ENCODE results near the gene DYRK4.
"Not testable (repeated sequence)": the region's sequence is repeated elsewhere in the genome, so short reads cannot be mapped to it uniquely, and the experiment has no call there.

DYRK4 gene, protein sequence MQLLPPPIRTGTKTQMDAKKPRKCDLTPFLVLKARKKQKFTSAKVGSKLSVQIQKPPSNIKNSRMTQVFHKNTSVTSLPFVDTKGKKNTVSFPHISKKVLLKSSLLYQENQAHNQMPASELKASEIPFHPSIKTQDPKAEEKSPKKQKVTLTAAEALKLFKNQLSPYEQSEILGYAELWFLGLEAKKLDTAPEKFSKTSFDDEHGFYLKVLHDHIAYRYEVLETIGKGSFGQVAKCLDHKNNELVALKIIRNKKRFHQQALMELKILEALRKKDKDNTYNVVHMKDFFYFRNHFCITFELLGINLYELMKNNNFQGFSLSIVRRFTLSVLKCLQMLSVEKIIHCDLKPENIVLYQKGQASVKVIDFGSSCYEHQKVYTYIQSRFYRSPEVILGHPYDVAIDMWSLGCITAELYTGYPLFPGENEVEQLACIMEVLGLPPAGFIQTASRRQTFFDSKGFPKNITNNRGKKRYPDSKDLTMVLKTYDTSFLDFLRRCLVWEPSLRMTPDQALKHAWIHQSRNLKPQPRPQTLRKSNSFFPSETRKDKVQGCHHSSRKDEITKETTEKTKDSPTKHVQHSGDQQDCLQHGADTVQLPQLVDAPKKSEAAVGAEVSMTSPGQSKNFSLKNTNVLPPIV

GRCh38 chr12:4562034-4562657 lies at the start of gene DYRK4:
Gene DYRK4, plus strand, starts transcription at chr12:4562208. Its CDS starts 38 bp downstream, at chr12:4562246.
- DNase-seq, result no peak

DNA sequence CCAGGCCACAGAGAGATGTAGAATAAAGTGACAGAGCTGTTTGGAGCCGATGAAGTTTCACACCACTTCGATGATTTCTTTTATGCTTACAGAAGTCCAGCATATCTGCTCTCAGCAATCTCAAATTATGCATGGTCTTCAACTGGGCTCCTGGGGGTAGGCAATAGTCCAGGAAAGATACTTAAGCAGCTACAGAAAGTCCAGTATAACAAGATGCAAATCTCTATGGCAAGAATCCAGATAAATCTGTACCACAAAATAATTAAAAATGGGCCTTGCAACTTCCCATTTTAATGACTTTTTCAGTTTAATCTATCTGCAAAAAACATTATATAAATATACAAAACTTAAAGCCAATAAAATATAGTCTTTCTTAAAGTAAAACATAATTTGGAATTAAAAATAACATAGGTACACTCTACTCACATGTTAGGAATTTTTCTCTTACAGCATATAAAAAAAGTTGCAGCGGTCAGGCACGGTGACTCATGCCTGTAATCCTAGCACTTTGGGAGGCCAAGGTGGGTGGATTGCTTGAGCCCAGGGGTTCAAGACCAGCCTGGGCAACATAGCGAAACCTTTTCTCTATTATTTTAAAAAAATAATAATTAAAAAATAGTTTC lies 43.8 kb upstream of the DYRK4 start:
- no peak for DNase-seq

GRCh38 chr12:4523443-4523842 lies 38.6 kb upstream of the DYRK4 start:
- DNase-seq, result not testable (repeated sequence)

- no peak for DNase-seq
Measured at GRCh38 chr12:4526923-4527546, 35.0 kb upstream of the DYRK4 start.

DNA sequence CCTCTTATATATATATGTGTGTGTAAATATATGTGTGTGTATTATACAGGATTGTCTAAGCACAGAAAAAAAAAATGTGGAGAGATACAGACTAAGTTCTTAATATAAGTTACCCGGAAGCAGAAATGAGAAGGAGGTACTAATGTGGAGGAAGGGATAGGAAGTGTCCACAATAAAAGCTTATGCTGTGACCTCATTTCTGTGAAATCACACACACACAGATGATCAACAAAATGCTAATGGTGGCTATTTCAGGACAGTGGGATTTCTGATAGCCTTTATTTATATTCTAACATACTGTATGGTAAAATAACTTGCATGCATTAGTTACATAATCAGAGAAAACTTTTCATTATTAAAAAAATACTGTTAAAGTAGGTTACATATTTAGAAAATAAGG lies 31.8 kb upstream of the DYRK4 start:
- DNase-seq, result no peak

DNA sequence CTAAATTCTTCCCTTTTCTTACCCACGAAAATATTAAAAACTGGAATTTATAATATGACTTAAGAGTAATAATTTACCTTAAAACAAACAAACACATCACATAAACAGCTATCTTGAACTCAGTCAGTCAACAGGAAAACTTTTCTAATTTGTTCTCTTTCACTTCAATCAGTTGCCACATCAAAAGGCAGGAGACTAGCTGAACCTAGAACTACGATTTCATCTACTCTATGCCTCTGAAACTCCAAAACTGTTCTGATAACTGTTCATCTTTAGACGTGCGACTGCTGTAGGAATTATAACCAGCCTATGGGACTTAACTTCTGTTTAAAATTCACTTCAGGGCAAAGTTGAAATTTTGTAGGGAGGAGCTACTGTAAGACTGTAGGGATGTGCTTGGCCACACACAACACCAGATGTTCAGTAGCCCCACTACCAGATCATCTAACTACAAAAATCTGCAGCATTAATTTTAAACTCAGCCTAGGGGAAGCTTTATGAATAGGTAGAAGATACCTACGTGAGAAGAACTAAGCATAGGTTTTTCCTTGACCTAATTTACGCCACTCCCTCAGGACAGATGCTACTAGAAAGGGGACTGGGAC lies 30.9 kb upstream of the DYRK4 start:
- no peak for DNase-seq

DNA sequence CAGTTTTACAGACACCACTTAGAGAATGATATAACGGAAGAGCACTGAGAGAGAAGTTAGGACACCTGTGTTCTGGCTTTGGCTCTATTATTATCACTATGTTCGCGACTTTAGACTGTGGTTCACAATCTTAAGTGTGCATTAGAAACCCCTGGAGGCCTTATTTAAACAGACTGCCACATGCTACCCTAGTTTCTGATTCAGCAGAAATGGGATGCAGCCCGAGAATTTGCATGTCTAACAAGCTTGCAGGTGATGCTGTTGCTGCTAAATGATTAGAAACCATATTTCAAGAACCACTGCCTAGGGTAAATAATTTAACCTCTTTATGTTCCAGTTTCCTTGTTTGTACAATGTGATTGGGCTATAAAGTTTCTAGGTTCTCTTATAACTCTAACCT lies 26.9 kb upstream of the DYRK4 start:
- DNase-seq, result no peak

DNA sequence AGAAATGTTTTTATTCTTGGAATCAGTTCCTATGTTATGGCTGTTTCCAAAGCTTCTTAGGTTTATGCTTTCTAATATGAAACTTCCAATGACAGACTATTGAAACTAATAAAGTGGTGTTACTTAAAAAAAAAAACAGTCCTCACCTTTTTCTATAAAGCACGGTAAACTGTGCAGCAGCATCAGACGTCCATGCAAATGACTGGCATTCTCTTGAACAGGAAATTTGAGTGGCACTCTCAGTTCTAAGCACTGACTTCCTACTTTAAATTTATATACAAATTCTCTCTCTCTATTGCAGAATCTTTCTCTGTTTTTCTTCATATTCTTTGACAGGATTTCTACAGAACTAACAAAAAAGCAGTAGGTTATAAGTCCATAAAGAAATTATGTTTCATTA lies 26.1 kb upstream of the DYRK4 start:
- no peak for DNase-seq

DNA sequence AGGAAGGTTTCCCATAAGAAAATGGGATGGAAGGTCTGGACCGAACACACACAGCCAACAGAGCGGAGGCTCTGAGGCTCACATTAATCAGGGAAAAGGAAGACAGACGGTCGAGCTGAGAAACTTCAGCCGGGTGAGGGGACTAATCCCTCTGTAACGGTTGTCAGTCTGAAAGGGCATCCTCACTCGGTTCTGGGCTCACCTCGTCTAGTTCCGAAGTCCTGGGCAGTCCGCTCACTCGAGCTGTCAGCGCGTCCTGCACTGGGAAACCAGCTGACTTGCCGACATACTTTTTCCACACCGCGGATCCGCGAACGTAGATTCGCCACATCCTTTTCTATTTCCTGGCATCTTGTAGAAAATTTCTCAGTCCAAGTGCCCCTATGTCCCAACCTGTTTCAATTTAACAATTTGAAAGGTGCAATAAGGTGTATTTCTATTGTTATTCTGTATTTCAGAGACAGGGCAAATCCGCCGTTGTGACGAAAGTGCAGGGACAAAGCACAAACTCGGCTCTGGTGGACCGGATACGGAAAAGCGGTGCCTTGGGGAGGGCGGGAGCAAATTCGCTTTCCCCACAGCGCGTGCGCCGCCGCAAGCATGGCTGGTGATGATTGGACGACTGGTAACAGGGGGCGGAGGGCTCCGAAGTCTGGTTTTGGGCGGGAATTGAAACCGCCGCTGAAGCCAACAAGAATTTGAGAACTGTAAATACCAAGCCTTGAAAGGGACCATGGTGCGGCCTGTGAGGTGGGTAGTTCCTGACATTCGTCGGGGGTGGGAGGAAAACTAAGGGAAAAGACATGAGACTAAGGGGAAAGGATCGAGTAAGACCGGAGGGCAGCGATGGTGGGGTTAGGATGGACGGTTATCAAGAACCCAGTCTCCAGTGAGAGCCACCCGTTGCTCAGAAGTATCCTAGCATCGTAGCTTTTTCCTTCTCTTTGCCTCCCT lies 23.5 kb upstream of the DYRK4 start, which contains the start of gene RAD51AP1:
Gene RAD51AP1 (plus strand): TSS at position 684 of the 954 bp plus-strand sequence. CDS start 50 bp downstream, at position 734.
- DNase-seq, result peak; percentile 89

DNA sequence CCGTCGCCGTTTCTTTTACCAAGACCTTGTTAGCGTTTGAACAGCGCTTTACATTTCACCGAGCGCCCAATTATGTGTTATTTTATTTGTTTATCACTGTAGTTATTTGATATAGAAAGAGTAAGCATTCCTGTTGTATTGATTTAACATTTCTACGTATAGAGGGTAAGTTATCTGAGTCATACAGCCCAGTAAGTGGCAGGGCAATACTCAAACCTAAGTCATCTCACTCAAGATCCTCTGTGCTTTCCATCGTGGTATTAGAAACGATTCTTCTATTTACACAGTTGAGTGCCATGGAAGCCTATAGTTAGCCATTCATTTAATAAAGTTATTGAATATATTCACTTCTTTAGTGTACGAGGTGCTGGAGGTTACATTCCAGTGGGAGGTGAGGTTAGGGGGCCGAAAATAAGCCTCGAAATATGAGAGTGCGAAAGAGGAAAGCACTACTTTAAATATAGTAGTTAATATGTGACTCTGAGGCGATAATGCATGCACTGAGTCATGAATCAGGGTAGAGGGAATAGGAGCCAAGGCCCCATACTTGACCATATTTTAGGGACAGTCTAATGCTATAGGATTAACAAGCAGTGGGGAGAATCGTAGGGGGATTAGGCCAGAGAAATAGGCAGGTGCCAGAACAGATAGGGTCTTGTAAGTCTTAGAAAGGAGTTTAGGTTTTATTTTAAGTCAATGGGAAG lies 22.7 kb upstream of the DYRK4 start:
- DNase-seq, result no peak

DNA sequence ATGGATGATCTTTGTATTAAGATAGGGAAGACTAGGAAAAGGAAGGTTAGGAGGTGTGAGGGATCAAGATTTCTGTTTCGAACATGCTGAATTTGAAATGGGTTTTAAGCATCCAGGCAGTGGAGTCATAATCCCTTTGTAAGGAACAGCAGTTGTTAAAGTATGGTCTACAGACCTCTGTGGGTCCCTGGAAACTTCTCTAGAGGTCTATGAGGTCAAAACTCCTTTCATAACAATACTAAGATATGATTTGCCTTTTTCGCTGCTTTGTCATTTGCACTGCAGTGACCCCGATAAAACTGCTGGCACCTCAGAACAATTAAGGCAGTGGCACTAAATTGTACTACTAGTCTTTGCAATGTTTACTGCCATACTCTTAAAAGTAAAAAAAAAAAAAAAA lies 21.8 kb upstream of the DYRK4 start:
- DNase-seq, result no peak

- DNase-seq, result no peak
Measured at GRCh38 chr12:4540638-4541037, 21.4 kb upstream of the DYRK4 start.

DNA sequence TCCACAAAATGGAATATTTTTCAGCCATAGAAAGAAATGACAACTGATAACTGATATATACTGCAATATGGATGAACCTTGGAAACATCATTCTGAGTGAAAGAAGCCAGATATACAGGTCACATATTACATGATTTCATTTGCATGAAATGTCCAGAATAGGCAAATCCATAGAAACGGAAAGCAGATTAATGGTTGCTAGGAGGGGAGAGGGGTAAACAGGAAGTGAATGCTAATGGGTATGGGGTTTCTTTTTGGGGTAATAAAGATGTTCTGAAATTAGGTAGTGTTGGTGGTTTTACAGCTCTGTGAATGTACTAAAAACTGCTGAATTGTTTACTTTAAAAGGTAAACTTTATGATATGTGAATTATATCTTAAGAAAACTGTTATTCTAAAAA lies 16.8 kb upstream of the DYRK4 start:
- DNase-seq, result no peak

DNA sequence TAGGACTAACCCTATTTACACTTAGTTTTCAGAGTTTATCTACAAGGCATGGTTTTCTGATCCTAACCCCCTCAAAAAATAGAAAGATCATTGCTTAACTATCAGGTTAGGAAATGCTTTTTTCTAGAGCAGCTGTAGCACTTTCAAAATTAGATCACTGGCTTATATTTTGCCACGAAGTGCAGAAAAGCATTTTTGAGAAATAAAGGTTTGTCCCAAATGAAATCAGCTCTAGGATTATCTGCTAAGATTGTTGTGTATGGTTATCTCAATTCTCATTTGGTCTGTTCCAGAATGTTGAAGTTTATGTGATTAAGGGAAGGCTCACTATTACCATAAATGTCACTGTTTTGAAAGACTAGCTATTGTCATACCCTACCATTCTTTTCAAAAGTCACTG lies 9.8 kb upstream of the DYRK4 start:
- no peak for DNase-seq

- DNase-seq, result no peak
Measured at GRCh38 chr12:4553943-4554342, 8.1 kb upstream of the DYRK4 start.

DNA sequence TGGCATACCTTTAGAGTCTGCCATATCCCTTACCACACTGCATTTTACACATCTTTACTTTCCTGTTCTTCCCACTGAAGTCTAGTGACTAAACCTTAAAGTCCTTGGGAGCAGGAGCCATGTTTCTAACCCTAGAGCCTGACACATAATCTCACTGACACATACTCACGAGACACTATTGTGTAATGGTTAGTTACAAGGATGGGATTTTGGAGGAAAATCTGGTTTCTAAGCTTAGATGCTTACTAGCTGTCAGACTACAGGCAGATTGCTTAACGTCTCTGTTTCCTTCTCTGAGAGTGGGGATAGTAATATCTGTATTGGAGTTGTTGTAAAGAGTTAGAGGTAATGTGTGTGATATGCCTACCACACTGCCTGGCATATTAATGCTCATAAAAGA lies 6.2 kb upstream of the DYRK4 start:
- DNase-seq, result no peak

DNA sequence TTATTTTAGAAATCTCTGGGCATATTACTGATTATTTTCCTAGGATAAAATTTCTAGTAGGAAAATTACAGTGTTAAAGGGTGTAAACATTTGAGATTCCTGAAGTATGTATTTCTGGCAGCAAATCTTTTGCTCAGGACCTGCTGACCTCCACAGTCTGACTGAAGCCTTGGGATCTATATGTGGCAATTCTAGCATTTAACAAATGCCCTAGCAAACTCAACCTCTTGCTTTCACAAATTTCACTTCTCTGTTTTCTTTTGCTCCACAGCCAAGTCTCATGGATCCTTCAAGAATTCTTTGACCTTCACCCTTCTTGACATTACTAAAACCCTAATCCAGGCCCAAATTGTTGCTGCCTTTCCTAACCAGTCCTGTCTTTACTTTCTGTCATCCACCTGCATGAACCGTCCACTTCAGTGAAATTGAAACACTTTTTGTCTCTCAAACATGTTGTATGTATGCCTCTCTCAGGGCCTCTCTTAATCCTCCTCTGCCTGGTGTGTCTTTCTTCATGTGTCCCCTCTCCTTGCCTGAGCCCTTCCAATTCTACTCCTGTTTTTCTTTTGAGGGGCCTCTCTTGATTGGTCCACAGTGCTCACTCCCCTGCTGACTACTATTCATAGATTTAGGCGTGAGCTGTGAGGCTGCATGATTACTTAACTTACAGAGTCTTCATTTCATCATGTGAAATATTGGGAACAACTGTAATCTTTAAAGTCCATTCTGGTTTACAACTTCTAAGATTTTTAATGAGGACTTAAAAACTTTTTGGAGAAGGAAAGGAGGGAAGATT lies 5.1 kb upstream of the DYRK4 start:
- no peak for DNase-seq

DNA sequence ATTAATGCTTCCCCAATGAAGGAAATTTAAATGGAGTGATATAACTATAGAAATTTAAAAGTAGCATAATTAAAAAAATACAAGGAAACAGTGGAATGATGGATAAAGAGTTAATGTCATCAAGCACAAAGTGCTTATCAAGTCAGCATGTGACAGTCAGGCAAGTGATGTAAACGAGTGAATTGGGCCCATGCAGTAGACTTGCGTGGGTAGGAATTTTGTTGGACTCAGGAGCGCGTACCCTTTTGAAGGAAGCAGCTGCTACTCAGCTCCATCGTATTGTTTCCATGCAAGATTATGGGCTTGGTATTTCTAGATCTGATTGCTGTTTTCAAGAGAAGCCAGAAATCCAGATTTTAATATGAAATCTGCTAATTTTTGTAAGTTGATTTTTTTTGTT lies 4.4 kb upstream of the DYRK4 start:
- no peak for DNase-seq

DNA sequence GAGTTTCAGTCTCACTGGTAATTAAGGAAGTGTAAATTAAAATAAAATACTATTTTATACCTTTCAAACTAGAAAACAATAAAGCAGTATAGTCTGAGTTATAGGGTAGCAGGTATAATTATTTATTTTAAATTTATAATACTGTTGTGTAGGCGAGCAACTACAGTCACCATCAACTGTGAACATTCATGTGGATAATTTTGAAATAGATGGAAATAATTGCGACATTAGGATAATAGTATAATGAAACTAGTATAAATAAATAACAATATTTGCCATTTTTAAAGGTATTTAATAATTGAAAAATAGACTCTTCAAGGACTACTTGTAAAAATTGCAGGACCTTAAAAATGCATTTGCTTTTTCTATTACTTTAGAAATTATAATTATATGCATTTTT lies 3.8 kb upstream of the DYRK4 start:
- DNase-seq, result no peak

GRCh38 chr12:4563336-4563735 lies 1.3 kb downstream of the DYRK4 start:
- DNase-seq, result no peak
